Activated CD4-positive, CD25-positive, alpha-beta regulatory T cell (primary cell): ENCODE measurements around the gene SPATA25.
"Not testable (repeated sequence)": the region's sequence is repeated elsewhere in the genome, so short reads cannot be mapped to it uniquely, and the experiment has no call there.

Source experiments
- DNase-seq, 4 experiments: peaks; one replicate each; lab custom pipeline; 2025; lab: John Stamatoyannopoulos, UW

SPATA25 gene, protein sequence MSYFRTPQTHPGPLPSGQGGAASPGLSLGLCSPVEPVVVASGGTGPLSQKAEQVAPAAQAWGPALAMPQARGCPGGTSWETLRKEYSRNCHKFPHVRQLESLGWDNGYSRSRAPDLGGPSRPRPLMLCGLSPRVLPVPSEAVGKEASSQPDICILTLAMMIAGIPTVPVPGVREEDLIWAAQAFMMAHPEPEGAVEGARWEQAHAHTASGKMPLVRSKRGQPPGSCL

DNA sequence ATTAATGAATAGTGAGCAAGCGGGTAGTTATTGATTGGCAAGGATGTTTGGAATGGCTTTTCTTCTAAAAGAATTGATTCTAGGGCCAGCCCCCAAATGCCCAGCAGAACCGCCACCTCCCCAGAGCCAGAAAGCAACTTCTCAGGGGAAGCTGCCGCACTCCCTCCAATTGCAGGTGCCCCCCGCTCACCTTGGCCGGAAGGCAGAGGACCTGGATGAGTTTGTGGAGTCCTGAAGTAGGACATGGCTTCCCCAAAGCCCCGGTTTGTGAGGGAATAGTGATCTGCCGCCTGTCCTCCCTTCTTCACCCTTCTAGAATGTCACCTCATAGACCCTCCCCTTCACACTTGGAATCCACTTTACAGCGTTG is at the start of gene SPATA25:
TSS of gene SPATA25 (minus strand) at position 277 of the 370 bp plus-strand sequence. CDS start at position 245, 32 bp downstream.
- no peak for DNase-seq

DNA sequence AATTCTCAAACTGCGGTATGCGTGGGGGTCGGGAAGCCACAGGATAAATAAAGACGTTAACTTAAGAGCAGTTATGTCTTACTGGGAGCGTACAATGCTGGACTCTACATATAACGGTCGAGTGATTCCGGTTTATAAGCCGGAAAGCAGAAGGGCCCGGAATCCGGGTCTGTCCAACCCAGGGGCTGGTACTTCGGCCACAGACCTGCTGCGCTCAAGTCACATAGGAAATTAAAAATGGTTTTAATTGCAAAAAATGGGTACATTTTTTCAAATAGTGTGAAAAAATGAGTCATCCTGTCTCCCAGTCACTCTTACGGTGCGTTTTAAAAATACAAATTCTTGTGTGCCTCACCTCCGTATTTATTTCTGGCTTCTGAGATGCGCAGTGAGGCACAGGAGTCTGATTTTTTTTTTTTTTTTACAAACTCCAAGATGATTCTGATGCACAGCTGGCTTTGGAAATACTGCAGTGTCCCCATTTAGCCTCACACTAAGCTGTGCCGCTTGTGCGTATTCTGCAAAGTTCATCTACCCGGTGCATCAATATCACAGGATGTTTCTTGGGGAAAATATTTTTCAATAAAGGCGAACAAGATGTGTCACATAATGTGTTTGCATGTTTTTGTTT is 48.1 kb upstream of the SPATA25 start:
- DNase-seq = no peak

DNA sequence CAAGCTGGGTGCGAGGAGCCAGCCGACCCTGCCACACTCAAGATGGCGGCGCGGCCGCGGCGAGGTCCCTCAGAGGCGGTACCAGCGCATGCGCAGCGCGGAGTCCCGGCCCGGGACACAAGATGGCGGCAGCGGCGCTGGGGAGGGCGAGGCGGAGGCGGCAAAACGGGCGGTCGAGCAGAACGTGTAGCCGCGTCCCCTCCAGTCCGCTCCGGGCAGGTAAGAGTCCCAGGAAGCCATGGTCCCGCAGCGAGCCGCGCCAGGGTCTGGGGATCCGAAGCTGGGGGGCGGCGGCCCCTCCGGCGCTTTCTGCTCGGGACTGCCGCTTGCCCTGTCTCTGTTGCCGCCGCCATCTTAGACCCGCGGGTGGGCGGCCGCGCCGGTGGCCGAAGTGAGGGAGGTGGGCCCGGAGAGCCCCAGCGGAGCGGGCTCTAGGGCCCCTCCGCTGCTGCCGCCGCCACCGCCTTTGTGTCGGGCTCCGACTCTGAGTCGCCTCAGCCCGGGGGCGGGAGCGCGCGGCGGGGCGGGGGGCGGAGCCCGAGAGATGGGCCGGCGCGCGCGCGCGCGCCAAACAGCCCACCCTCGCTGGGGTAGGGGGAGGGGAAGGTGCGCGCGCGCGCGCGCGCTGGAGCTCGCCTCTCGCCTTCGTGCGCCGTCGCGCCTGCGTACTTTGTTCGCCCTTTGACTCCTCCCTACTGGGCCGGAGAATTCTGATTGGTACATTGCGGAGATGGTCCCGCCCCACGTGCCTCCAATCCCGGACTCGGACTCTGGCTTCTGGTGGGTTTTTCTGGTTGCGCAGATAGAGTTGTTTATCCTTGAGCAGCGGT is 47.4 kb upstream of the SPATA25 start, which contains the start of gene PCIF1:
TSS of gene PCIF1 (plus strand) at position 98 of the 830 bp plus-strand sequence. CDS start 4,317 bp downstream, outside the sequence.
- DNase-seq = peak; percentile 92 to 97 (median 96)

DNA sequence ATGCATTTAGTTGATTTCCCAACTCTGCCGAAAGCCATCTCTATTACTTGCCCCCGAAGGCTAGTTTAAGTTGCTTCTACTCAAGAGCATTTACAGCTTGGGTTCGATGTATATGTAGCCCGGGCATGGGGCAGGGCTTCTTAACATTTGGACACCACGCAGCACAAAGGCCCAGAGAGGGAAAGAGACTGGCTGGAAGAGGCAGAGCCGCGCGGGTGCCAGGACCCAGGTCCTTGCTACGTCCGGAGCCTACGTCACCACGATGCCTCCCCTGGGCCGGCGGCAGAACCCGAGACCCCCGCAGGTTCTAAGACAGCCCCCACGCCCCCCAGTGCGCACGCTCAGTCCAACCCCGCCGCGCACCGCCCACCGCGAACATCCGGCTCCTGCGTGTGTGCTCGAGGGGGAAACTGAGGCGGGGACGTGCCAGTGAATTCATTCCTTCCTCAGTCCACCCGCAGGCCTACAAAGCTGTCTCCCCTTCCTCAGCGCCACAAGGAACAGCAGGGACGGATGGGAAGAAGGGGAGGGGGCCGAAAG is 46.7 kb upstream of the SPATA25 start:
- peak in 2 of 4 experiments; percentile 55 to 60 for DNase-seq

DNA sequence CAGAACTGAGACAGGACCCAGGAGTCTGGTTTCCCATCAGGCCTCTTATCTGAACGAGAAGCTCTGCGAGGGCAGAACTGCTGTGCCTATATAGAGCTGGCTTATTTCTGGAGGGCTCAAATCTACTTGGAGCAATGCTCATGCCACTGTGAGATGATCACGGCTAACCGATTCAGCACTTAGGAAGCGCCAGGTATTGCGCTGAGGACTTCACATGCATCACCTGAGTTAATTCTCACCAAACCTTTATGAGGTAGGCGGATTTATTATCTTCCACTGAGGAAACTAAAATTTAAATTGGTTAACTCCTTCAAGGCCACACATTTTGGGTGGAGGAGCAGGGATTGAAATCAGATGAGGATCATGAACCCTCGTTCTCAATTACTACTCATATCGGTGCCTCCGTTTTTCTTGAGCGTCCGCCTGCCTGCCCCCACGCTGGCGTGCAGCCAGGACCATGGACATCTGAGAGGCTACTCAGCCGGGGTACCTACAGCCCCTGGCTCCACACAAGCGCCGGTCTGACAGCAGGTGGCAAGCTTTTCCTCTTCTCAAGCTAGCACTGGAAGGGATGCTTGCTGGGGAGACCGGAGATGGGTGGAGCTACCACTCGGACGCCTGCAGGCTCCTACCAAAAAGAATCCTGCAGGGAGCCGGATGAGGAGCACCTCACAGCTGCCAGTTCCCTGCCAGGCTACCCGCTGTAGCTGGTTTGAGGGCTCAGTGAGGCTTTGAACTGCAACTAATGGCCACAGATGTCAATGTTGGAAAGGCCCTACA is 46.0 kb upstream of the SPATA25 start:
- peak in 2 of 4 experiments; percentile 23 for DNase-seq

DNA sequence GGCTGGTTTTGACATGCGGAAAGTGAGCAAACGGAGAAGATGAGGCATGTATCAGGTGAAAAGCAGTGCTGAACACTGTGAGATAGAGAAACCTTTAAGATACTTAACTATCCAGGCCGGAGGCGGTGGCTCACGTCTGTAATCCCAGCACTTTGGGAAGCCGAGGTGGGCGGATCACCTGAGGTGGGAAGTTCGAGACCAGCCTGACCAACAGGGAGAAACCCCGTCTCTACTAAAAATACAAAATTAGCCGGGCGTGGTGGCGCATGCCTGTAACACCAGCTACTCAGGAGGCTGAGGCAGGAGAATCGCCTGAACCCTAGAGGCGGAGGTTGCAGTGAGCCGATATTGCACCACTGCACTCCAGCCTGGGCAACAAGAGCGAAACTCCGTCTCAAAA is 44.3 kb upstream of the SPATA25 start:
- DNase-seq = not testable (repeated sequence)

DNA sequence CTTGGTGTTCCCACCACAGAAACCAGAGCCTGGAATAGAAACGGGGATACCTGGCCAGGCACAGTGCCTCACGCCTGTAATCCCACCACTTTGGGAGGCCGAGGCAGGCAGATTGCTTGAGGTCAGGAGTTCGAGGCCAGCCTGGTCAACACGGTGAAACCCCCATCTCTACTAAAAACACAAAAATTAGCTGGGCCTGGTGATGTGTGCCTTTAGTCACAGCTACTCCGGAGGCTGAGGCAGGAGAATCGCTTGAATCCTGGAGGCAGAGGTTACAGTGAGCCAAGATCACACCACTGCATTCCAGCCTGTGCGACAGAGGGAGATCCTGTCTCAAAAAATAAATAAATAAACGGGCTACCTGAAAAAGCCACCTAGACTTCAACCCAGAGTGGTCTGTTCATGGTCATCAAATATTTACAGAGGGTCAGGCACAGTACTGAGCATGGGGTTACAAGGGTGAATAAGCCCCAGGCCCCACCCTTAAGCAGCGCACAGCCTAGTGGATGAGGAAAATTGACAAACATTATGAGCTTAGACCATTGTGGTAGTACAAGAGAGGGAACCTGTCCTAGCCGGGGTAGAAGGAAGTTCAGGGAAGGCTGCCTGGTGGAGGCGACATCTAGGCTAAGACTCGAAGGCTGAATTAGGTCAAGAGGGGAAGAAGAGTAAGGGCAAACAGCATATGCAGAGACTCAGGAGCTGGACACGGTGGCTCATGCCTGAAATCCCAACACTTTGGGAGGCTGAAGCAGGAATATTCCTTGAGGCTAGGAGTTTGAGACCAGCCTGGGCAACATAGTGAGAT is 39.9 kb upstream of the SPATA25 start:
- no peak for DNase-seq

DNA sequence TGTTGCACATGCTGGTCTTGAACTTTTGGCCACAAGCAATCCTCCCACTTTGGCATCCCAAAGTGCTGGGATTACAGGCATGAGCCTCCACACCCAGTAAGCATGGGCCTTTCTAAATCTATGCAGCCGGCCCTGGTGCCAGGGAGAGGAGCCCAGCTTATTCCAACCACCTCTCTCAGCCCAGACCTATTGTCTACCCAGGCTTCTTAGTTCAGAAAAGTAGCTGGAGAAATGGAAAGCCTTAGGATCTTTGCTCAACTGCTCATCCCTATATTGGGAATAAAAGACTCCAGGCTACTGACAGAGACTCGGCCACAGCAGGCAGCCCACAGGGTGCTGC is 39.3 kb upstream of the SPATA25 start:
- no peak for DNase-seq

DNA sequence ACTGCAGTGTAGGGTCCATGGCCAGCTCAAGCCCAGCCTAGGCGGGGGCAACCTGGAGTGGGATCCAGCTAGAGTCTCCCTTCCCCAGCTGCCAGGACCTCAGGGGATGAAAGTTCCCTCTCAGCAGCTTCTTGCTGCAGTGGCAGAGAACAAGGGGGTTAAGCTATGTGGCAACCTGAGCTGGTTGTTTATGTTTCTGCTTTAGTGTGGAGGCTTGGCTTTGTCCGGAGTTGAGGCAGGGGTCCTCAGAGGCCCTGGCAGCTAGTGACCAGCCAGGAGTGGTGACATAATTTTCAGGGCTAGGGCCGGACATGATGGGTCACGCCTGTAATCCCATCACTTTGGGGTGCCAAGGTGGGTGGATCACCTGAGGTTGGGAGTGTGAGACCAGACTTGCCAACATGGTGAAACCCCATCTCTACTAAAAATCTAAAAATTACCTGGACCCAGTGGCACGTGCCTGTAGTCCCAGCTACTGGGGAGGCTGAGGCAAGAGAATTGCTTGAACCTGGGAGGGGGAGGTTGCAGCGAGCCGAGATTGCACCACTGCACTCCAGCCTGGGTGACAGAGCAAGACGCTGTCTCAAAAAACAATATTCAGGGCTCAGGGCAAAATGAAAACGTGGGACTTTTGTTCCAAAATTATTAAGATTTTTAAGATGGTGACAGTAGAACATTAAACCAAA is 38.5 kb upstream of the SPATA25 start:
- DNase-seq = no peak

DNA sequence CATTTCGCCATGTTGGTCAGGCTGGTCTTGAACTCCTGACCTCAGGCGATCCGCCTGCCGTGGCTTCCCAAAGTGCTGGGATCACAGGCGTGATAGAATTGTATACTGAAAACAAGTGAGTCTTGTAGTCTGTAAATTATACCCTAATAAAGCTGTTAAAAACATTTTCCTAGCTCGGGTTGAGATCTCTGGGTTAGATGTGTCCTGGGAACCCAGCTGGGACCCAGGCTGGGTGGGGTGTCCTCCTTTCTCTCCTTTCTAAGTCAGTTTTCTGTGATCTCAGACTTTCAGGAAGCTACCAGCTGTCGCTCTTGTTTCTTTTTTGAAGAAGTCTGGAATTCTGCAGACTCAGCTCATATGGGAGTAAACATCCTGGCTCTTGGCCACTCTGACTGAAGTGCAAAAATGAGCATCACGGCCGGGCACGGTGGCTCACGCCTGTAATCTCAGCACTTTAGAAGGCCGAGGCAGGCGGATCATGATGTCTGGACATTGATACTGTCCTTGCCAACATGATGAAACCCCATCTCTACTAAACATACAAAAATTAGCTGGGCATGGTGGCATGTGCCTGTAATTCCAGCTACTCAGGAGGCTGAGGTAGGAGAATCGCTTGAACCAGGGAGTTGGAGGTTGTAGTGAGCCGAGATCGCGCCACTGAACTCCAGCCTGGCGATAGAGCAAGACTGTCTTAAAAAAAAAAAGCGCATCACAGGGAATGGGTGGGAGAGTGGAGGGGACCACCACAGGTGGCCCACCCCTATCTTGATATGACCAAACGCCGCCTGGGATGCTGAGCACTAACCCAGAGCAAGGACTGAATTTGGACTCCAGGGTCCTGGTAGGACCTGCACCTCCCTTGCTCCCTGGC is 37.2 kb upstream of the SPATA25 start:
- DNase-seq = no peak

DNA sequence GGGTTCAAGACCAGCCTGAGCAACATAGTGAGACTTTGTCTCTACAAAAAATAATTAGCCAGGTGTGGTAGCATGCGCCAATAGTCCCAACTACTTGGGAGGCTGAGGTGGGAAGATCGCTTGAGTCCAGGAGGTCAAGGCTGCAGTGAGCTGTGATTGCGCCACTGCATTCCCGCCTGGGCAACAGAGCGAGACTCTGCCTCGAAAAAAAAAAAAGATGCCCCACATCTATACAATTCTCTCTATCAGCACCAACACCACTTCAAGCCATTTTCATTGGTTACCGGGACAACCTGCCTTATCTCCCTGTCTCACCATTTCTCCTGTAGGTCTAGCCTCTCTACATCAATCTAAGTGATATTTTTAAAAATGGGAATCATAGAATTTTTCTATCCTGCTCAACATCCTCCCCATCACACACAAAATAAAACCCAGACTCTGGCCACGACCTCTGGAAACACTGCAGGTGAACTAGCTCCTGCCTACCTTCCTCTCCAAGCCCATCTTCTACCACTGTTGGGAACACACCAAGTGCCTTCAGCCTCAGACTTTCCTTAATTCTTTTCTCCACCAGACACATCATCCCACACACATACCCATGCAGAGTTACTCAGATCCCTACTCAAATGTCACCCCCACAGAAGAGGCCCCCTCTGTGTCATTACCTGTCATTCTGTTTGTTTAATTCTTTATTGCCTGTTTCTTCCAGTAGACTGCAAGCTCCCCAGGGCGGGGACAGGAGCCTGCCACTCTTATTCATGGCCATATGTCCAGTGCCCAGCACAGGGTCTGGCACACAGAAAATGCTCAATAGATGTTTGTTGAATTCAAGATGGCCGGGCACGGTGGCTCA is 34.1 kb upstream of the SPATA25 start:
- DNase-seq = no peak

DNA sequence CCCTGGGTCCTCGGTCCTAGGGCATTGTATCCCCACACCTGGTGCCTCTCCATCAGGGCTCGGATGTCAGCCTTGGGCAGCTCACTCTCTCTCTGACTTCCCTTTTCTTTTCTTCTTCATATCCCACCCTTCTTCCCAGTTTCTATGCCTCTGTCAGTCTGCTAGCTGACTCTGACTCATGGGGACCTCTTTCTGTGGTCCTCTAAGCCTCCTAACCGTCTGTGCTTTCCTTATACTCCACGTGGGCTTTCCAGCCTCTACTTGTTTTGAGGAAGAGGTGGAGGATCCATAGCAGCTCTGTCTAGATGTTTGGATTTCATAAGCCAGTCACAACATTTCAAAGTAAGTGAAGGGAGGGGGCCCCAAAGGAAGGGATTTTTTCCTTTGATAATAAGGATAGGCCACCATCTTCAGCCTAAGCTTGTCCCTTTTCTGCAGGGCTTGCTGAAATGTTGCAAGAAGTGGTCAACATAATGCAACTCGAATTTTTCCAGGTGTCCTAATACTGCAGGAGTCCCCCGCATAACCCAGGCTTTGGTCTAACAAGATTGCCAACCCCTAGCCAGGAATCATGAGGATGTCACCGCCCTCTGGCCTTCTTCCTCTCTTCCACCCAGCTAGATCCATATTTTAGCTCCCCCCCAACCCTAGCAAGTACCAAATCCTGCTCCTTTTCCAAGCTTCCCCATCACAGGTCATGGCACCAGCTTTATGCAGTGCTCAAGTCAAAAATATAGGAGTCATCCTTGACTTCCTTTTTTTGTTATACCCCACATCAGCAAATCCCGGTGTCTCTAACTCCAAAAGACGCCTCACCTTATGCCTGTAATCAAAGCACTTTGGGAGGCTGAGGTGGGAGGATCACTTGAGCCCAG is 33.3 kb upstream of the SPATA25 start:
- no peak for DNase-seq

DNA sequence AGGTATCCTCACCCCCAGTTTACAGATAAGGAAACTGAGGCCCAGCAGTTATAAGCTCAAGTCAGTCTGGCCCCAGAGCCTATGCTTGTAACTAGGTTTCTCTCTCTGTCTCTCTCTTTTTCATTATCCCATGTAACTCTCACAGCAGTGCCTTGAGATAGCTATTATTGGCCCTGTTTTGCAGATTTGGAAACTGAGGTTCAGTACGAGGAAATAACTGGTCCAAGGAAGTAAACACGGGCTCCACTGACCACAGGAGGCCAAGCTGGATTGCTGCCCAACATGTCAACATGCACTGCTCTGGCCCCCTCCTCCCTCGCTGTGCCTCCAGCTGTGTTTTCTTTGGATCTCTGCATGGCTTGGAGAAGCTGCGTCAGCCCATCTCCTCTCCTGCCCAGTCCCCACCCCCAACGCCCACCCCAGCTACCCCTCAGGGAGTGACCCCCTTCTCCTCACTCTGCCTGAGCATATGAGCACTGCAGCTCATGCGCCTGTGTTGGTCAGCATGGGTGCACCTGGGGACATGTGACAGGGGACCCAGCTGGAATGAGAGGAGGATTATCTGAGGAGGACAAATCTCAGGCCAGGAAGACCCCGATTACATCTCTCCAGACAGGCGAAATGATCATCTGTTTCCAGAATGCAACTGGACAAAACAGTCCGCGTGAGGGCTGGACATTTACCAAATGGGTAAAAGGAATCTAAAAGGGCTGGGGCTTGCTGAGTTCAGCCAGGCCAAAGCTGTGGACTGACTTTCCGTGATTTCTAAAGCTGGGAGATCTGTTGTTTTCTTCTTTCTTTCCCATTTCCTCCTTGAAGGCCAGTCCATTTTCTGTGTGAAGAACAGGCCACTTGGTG is 32.3 kb upstream of the SPATA25 start:
- DNase-seq = no peak

DNA sequence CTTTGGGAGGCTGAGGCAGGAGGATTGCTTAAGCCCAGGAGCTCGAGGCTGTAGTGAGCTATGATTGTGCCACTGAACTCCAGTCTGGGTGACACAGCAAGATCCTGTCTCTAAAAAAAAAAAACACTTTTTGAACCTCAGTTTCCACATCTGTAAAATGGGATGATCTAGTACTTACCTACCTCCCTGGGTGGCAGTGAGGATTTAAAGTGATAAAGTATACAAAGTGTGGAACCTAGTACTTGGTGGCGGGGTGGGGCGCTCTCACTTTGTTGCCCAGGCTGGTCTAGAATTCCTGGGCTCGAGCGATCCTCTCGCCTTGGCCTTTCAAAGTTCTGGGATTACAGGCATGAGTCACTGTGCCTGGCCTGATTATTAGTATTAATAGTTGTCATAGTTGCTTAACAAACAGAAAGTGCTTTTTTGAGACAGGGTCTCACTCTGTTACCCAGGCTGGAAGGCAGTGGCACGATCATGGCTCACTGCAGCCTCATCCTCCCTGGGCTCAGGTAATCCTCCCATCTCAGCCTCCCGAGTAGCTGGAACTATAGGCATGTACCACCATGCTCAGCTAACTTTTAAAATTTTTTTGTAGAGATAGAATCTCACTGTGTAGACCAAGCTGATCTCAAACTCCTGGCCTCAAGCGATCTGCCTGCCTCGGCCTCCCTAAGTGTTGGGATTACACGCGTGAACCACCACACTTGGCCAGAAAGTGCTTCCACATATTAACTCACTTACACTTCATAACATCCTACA is 31.5 kb upstream of the SPATA25 start:
- DNase-seq = no peak

DNA sequence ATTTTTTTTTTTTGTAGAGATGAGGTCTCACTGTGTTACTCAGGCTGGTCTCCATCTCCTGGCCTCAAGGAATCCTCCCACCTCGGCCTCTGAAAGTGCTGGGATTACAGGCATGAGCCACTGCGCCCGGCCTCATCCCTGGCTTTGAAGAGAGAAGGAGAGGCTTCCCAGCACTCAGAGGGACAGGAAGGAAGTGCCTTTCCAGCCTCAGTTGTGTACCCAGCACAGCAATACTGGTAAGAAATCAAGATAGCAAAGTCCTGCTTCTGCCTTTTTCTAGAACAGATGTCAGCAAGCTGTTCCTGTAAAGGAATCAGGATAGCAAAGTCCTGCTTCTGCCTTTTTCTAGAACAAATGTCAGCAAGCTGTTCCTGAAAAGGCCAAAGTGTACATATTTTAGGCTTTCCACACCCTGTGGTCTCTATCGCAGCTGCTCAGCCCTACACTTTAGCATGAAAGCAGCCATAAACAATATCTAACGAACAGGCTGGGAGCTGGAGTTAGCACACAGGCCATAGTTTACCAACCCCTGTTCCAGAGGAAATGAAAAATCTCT is 30.8 kb upstream of the SPATA25 start:
- no peak for DNase-seq

DNA sequence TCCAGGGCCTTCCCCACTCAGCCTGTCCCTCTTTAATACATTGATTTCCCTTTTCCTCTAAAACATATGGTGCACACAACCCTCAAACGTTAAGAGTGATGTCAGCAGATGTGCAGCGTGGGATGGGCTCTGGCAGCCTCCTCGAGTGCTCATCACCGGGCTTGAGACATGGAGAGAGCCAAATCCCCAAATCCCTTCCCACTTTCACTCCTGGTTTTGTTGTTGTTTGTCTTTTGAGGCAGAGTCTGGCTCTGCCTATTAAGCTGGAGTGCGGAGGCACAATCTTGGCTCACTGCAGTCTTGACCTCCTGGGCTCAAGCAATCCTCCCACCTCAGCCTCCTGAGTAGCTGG is 30.3 kb upstream of the SPATA25 start:
- no peak for DNase-seq
